BLaER1 treated with 17β-estradiol and CSF1 and Interleukin-3, amounts not matched to agents 10 nM and 100 nM (cell line): ENCODE measurements around the gene CHN1.

Source experiments
- H3K27ac ChIP-seq, 11 experiments: shearing (Covaris generic); formaldehyde crosslinking; 2 replicates each; pipeline ENCODE4 v1.8.1; 2022
- H3K27me3 ChIP-seq, 11 experiments: shearing (Covaris generic); formaldehyde crosslinking; 2 replicates each; pipeline ENCODE4 v1.8.1; 2022
- H3K36me3 ChIP-seq, 11 experiments: shearing (Covaris generic); formaldehyde crosslinking; 2 replicates each; pipeline ENCODE4 v1.8.1; 2022
- H3K4me1 ChIP-seq, 10 experiments: shearing (Covaris generic); formaldehyde crosslinking; 2 replicates each; pipeline ENCODE4 v1.8.1; 2022
- H3K4me2 ChIP-seq, 11 experiments: shearing (Covaris generic); formaldehyde crosslinking; 2 replicates each; pipeline ENCODE4 v1.8.1; 2022
- H3K4me3 ChIP-seq, 10 experiments: shearing (Covaris generic); formaldehyde crosslinking; 2 replicates each; pipeline ENCODE4 v1.8.1; 2022
- H3K9ac ChIP-seq, 11 experiments: shearing (Covaris generic); formaldehyde crosslinking; 2 replicates each; pipeline ENCODE4 v1.8.1; 2022
- H3K9me3 ChIP-seq, 11 experiments: shearing (Covaris generic); formaldehyde crosslinking; replicated peaks in 1 of 11; 2 replicates each; pipeline ENCODE4 v1.8.1; 2022
- H4K20me1 ChIP-seq, 11 experiments: shearing (Covaris generic); formaldehyde crosslinking; 2 replicates each; pipeline ENCODE4 v1.8.1; 2022
- Cebpa-rat ChIP-seq, 11 experiments: shearing (Covaris generic); IDR thresholded peaks; 2 replicates each; pipeline ENCODE4 v1.8.1; 2022

CHN1 gene

GRCh38 chr2:175004980-175005732 is at the start of gene CHN1:
CHN1 (minus strand) TSS chr2:175005381; CDS start chr2:175004912, 469 bp downstream.
- Histone ChIP-seq H3K9ac (peak within 1 kb of the TSS; percentile 25 to 74 (median 56); a peak in 21 of 22 replicates), H3K27ac (no peak within 1 kb of the TSS), H3K4me3 (peak within 1 kb of the TSS; percentile 63 to 78 (median 70)), H3K4me2 (peak within 1 kb of the TSS; percentile 95 to 100 (median 99)), H3K36me3 (no peaks in the 10 kb centered on the region), H3K27me3 (peaks cover 79 to 86% (median 84%) of the 10 kb centered on the region in 11 experiments), H3K4me1 (peaks cover 0 to 6% (median 0%) of the 10 kb centered on the region in 10 experiments; a peak in 4 of 20 replicates), H4K20me1 (peaks cover 0 to 14% (median 7%) of the 10 kb centered on the region in 11 experiments; a peak in 9 of 22 replicates), H3K9me3 (no peaks in the 10 kb centered on the region)
- TF ChIP-seq Cebpa-rat (IDR thresholded peaks at IDR 0.05): no peak

DNA sequence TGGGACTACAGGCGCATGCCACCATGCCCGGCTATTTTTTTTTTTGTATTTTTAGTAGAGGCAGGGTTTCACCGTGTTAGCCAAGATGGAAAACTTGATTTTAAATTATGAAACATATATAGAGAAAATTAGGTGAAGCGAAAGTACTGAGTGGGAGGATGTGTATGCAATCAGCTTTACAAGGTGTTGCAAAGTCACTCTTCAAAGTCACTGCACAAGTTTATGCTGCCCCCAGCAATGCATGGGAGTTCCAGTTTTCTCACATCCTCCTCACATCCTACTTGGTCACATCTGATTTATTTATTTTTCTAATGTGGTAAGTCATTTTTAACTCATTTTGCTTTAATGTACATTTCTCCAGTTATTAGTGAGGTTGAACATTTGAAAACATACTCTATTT is 49.2 kb upstream of the CHN1 start:
- H3K27ac ChIP-seq: no peak overlapping the region
- no peaks in the 10 kb centered on the region for H4K20me1 ChIP-seq
- H3K9me3 ChIP-seq: peaks cover 4 to 16% (median 11%) of the 10 kb centered on the region in 11 experiments; a peak in 20 of 22 replicates
- peaks cover 5 to 45% (median 21%) of the 10 kb centered on the region in 11 experiments; a peak in 17 of 22 replicates for H3K36me3 ChIP-seq
- no peaks in the 10 kb centered on the region for H3K27me3 ChIP-seq
- peaks cover 0 to 3% (median 1%) of the 10 kb centered on the region in 10 experiments; a peak in 13 of 20 replicates for H3K4me1 ChIP-seq
- no peak overlapping the region for H3K4me2 ChIP-seq
- H3K9ac ChIP-seq: no peak overlapping the region
- H3K4me3 ChIP-seq: no peak overlapping the region
- TF ChIP-seq Cebpa-rat (IDR thresholded peaks at IDR 0.05): no peak

- peak overlapping the region in 2 of 11 experiments; percentile 54 to 65; a peak in 2 of 22 replicates for H3K27ac ChIP-seq
- H3K36me3 ChIP-seq: peaks cover 0 to 25% (median 9%) of the 10 kb centered on the region in 11 experiments; a peak in 9 of 22 replicates
- H3K4me3 ChIP-seq: no peak overlapping the region
- H3K4me2 ChIP-seq: peak overlapping the region in 3 of 11 experiments; percentile 43 to 71 (median 59); a peak in 4 of 22 replicates
- no peak for TF ChIP-seq Cebpa-rat (IDR thresholded peaks at IDR 0.05)
- H3K9me3 ChIP-seq: peaks cover 10 to 25% (median 20%) of the 10 kb centered on the region in 11 experiments; a peak in 20 of 22 replicates
- no peaks in the 10 kb centered on the region for H4K20me1 ChIP-seq
- H3K4me1 ChIP-seq: peaks cover 13 to 18% (median 16%) of the 10 kb centered on the region in 10 experiments
- H3K27me3 ChIP-seq: no peaks in the 10 kb centered on the region
- no peak overlapping the region for H3K9ac ChIP-seq
These were observed 44.5 kb upstream of the CHN1 start for GRCh38 chr2:175049661-175050060.

GRCh38 chr2:175048275-175048674 is 43.1 kb upstream of the CHN1 start:
- Histone ChIP-seq H3K9me3 (peaks cover 10 to 25% (median 20%) of the 10 kb centered on the region in 11 experiments; a peak in 20 of 22 replicates), H3K36me3 (peaks cover 0 to 25% (median 9%) of the 10 kb centered on the region in 11 experiments; a peak in 9 of 22 replicates), H3K4me3 (0 out of 20 replicates have a peak overlapping the region, but pooled peaks of 1 of the 10 experiments have one; percentile 1), H3K9ac (peak overlapping the region in 1 of 11 experiments; percentile 12; a peak in 1 of 22 replicates), H3K4me1 (peaks cover 14 to 27% (median 22%) of the 10 kb centered on the region in 10 experiments), H3K4me2 (peak overlapping the region; percentile 27 to 72 (median 52); a peak in 17 of 22 replicates), H3K27ac (peak overlapping the region in 6 of 11 experiments; percentile 1 to 65 (median 50); a peak in 13 of 22 replicates), H4K20me1 (no peaks in the 10 kb centered on the region), H3K27me3 (no peaks in the 10 kb centered on the region)
- no peak for TF ChIP-seq Cebpa-rat (IDR thresholded peaks at IDR 0.05)

DNA sequence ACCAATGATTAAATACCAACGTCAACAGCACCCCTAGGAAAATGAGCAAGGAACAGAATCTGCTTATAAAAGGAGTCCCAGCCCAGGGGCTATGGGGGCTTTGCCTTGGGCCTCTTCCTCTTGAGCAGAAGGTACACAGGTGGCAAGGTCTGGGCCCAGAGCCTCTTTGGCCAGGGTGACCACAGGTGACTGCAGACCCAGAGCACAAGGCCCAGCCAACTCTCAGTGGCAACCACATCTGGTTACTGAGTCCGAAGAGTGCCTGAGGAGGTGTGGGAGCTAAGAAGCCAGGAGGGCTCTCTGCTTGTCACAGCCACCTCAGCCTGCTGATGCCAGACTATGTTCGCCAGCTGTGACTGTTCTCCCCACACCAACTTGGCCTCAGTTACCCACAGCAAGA is 34.3 kb upstream of the CHN1 start:
- H3K4me2 ChIP-seq: no peak overlapping the region
- TF ChIP-seq Cebpa-rat (IDR thresholded peaks at IDR 0.05): no peak
- H3K4me1 ChIP-seq: peaks cover 0 to 32% (median 7%) of the 10 kb centered on the region in 10 experiments; a peak in 12 of 20 replicates
- no peaks in the 10 kb centered on the region for H3K36me3 ChIP-seq
- H4K20me1 ChIP-seq: no peaks in the 10 kb centered on the region
- no peaks in the 10 kb centered on the region for H3K27me3 ChIP-seq
- no peak overlapping the region for H3K27ac ChIP-seq
- no peak overlapping the region for H3K4me3 ChIP-seq
- peaks cover 0 to 4% (median 0%) of the 10 kb centered on the region in 11 experiments; a peak in 3 of 22 replicates for H3K9me3 ChIP-seq
- H3K9ac ChIP-seq: no peak overlapping the region

DNA sequence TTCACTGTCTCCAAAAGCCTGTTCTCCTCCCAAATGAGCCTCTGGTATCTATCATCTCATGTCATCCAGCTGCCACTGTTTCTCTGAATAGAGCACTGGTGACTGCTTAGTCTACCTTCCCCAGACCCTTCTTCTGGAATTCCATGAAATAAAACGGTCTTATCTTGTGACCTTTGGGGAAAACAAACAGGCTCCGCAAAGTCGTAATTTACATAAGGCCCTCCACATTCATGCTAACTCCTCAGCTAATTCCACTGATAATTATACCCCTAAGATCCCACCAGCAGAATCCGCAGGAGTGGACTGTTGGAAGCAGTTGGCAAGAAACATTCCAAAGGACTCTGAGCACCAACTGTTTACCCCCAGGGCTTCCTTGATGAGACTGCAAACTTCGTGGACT is 33.9 kb upstream of the CHN1 start:
- TF ChIP-seq Cebpa-rat (IDR thresholded peaks at IDR 0.05): no peak

DNA sequence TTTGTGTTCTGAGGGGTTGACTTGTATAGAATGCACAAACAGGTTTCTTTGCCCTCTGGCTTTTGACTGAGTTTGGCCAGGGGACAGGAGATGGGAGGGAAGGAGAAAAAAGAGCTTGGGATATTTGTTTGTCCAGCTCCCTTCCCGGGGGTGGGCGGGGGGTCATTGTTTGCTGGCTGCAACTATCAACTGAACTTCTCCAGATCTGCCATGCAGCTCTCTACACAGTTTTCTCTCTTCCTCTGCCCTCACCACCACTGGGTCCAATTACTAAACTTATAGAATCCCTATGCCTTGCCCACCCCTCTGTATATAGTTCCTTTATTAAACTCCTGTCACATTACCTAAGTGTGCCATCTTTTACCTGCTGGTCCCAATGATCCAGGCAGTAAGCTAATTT is 32.8 kb upstream of the CHN1 start:
- Histone ChIP-seq H3K4me1 (peaks cover 0 to 25% (median 2%) of the 10 kb centered on the region in 10 experiments; a peak in 8 of 20 replicates), H4K20me1 (no peaks in the 10 kb centered on the region), H3K9ac (no peak overlapping the region), H3K27ac (no peak overlapping the region), H3K9me3 (peaks cover 0 to 4% (median 0%) of the 10 kb centered on the region in 11 experiments; a peak in 3 of 22 replicates), H3K4me2 (no peak overlapping the region), H3K36me3 (no peaks in the 10 kb centered on the region), H3K4me3 (no peak overlapping the region), H3K27me3 (no peaks in the 10 kb centered on the region)
- TF ChIP-seq Cebpa-rat (IDR thresholded peaks at IDR 0.05): no peak

More for the DNA sequence above, 33.9 kb upstream of the CHN1 start:
- H3K27ac ChIP-seq: no peak overlapping the region
- no peak overlapping the region for H3K9ac ChIP-seq
- H3K4me1 ChIP-seq: peaks cover 0 to 28% (median 4%) of the 10 kb centered on the region in 10 experiments; a peak in 12 of 20 replicates
- no peaks in the 10 kb centered on the region for H4K20me1 ChIP-seq
- no peaks in the 10 kb centered on the region for H3K36me3 ChIP-seq
- H3K4me2 ChIP-seq: no peak overlapping the region
- H3K27me3 ChIP-seq: no peaks in the 10 kb centered on the region
- no peak overlapping the region for H3K4me3 ChIP-seq
- H3K9me3 ChIP-seq: peaks cover 0 to 4% (median 0%) of the 10 kb centered on the region in 11 experiments; a peak in 3 of 22 replicates

DNA sequence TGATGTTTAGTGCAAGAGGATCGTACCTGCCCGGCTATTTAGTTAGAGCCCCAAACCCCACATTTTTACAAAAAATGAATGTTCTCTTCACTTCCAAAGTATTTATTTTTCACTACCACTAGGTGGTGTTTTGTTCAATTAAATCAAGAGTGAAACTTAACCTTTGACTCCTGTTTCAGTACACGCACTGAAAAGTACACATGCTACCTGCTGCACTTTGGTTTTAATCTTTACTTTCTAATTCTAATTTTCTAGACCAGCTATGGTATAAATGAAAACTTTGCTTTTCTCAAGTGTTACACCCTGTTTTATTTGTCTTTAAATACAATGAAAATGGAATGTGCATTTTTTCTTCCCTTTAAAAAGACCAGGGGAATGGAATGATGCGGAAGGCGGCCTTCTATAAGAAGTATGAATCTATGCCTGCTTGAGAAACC is 31.4 kb upstream of the CHN1 start:
- Histone ChIP-seq H3K4me1 (peaks cover 0 to 25% (median 2%) of the 10 kb centered on the region in 10 experiments; a peak in 8 of 20 replicates), H3K27me3 (no peaks in the 10 kb centered on the region), H3K9ac (no peak overlapping the region), H3K4me2 (peak overlapping the region in 2 of 11 experiments; percentile 34 to 47; a peak in 3 of 22 replicates), H3K9me3 (no peaks in the 10 kb centered on the region), H3K4me3 (no peak overlapping the region), H3K27ac (no peak overlapping the region), H3K36me3 (no peaks in the 10 kb centered on the region), H4K20me1 (no peaks in the 10 kb centered on the region)
- no peak for TF ChIP-seq Cebpa-rat (IDR thresholded peaks at IDR 0.05)

DNA sequence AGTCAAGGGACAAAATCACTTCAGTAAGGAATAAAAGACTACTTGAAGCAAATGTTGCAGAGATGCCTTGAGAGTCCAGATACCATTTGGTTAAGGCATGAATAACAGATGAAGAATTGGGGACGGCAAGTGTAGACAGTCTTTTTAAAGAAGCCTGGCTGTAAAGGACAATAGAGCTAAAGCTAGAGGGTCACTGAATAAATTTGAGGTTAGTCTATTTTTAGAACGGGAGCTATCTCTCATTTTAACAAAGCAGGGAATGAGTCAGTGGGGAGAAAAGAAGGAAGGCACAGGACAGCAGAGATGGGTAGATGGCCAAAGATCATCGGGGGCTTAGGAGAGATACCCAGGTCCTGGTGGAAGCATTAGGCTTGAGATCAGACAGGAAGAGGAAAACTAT is 30.6 kb upstream of the CHN1 start:
- Histone ChIP-seq H3K4me3 (no peak overlapping the region), H4K20me1 (no peaks in the 10 kb centered on the region), H3K9ac (no peak overlapping the region), H3K4me2 (peak overlapping the region in 3 of 11 experiments; percentile 19 to 47 (median 34); a peak in 6 of 22 replicates), H3K27ac (no peak overlapping the region), H3K36me3 (no peaks in the 10 kb centered on the region), H3K9me3 (no peaks in the 10 kb centered on the region), H3K27me3 (no peaks in the 10 kb centered on the region), H3K4me1 (peaks cover 0 to 28% (median 2%) of the 10 kb centered on the region in 10 experiments; a peak in 8 of 20 replicates)
- no peak for TF ChIP-seq Cebpa-rat (IDR thresholded peaks at IDR 0.05)
